Mucosa of descending colon (tissue), 3 donors: ENCODE data around the gene TRAF3. TPM values are rescaled to one million over a fixed set of nuclear protein-coding genes. Genes with fewer than 3 reads are reported as not detected.
A peak's percentile ranks its signal among the peaks of the same experiment; 100 is the strongest.
"Not testable (repeated sequence)": the region's sequence is repeated elsewhere in the genome, so short reads cannot be mapped to it uniquely, and the experiment has no call there.

Source experiments
- ATAC-seq: fragments of 200-7000 bp; cut with Tn5 transposase; one replicate; pipeline ENCODE4 v1.9.1; 2020; ENCODE audit warnings: mild to moderate bottlenecking, moderate library complexity
- DNase-seq, 3 donors: peaks; one replicate each; pipeline ENCODE4 v3.0.0-alpha.2; 2020
- H3K36me3 ChIP-seq: fragments of 200-600 bp; one replicate; pipeline ENCODE4 v1.8.0; 2021; ENCODE audit warnings: low read depth, mild to moderate bottlenecking
- H3K4me1 ChIP-seq: fragments of 200-600 bp; one replicate; pipeline ENCODE4 v1.8.0; 2021; ENCODE audit warnings: low read depth, mild to moderate bottlenecking
- H3K4me3 ChIP-seq: fragments of 200-600 bp; one replicate; pipeline ENCODE4 v1.8.0; 2021; ENCODE audit warnings: mild to moderate bottlenecking
- H3K9me3 ChIP-seq: fragments of 200-600 bp; one replicate; pipeline ENCODE4 v1.8.0; 2021; ENCODE audit warnings: mild to moderate bottlenecking
- intact Hi-C, 2 donors: fragments of 100-400 bp; cut with DNase I in 1 of 2; cut with micrococcal nuclease in 1 of 2; formaldehyde crosslinking; loops; one replicate each; pipeline versions ENCODE4 v1.11.0 to v1.11.1; 2022; cut with DNase I, micrococcal nuclease
- total RNA-seq, 3 donors: library from RNA; stranded (reverse); fragmentation: NEBNext Ultra II Directional in 2 of 3; extraction: Animal tissue kit (Norgen Biotek cat#: 25700) in 2 of 3; gene quantifications; one replicate each; pipeline versions ENCODE4 v1.2.1 to v1.2.4, GENCODE V29; 2021 to 2023
- TF ChIP-seq, protein P1 (sequence below): fragments of 200-600 bp; IDR thresholded peaks from one replicate; pipeline ENCODE4 v1.8.0; 2022; ENCODE audit warnings: antibody characterized with exemption, mild to moderate bottlenecking
- donor health status: DM: no; HTN: no; CAD: no; lungs with moderate emphysema.
- donor health status: DM: no; HTN: no; CAD: no.
- donor health status: DM: no; HTN: yes; CAD: no.

TRAF3 gene
- total RNA-seq, 3 donors from 2014 or later = 20.9 to 36.0 (median 21.3) TPM

DNA sequence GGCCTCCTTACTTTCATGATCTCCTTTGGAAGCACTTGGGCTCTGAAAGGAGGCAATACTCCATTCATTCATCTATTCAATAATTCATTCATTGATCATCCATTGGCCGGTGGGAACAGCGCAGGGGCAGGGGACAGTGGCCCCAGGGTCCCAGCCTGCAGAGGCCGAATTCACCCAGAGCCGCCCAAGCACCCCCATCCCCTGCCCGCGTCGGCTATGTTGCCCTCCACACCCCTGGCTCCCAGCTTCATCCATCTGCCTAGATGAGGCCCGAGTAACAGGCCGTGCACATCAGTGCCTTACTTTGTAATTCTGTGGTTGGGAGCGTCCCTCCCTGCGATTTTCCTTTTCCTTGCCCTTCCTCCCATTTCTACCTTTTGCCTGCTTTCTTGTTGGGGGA lies 148.4 kb downstream of the TRAF3 start:
- intact Hi-C loops = loop anchor here in 1 of 2 donors (10.0 kb wide), 1 partner anchor 151 kb away; the partner anchor contains the start of gene TRAF3
- Histone ChIP-seq H3K4me3 (no peak overlapping the region), H3K36me3 (no peaks in the 10 kb centered on the region), H3K4me1 (peaks cover 31% of the 10 kb centered on the region), H3K9me3 (no peaks in the 10 kb centered on the region)
- TF ChIP-seq, protein P1, sequence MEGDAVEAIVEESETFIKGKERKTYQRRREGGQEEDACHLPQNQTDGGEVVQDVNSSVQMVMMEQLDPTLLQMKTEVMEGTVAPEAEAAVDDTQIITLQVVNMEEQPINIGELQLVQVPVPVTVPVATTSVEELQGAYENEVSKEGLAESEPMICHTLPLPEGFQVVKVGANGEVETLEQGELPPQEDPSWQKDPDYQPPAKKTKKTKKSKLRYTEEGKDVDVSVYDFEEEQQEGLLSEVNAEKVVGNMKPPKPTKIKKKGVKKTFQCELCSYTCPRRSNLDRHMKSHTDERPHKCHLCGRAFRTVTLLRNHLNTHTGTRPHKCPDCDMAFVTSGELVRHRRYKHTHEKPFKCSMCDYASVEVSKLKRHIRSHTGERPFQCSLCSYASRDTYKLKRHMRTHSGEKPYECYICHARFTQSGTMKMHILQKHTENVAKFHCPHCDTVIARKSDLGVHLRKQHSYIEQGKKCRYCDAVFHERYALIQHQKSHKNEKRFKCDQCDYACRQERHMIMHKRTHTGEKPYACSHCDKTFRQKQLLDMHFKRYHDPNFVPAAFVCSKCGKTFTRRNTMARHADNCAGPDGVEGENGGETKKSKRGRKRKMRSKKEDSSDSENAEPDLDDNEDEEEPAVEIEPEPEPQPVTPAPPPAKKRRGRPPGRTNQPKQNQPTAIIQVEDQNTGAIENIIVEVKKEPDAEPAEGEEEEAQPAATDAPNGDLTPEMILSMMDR = no peak
- ATAC-seq = no peak
- peak in 1 of 3 donors; percentile 47 for DNase-seq

DNA sequence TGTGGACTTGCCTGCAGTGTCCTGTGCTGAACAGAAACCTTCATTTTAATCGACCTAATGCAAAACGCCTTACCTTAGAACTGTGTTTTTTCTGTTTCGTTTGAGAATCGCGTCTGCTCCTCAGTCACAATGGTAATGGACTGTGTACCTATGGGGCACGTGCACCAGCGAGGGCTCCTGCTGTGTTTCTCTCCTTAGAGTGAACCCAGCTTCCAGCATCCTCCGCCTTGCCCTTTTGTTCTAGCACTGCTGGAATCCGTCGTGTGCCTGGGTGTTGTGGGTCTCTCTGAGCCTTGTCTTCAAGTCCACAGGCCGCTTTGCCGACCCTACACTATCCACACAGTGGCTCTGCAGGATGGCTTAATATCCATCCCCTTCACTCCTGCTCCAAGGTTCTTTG lies 148.9 kb downstream of the TRAF3 start:
- ATAC-seq (no peak), DNase-seq (peak in 1 of 3 donors; percentile 26)
- no peaks in the 10 kb centered on the region for H3K9me3 ChIP-seq
- H3K4me1 ChIP-seq = peaks cover 31% of the 10 kb centered on the region
- no peaks in the 10 kb centered on the region for H3K36me3 ChIP-seq
- TF ChIP-seq, protein P1 = no peak
- no peak overlapping the region for H3K4me3 ChIP-seq
- intact Hi-C loops = loop anchor here in 1 of 2 donors (10.0 kb wide), 1 partner anchor 151 kb away; the partner anchor contains the start of gene TRAF3

- not testable (repeated sequence) for H3K36me3 ChIP-seq, ATAC-seq, H3K4me3 ChIP-seq, H3K9me3 ChIP-seq
- intact Hi-C loops = loop anchor here in 1 of 2 donors (10.0 kb wide), 1 partner anchor 152 kb away; the partner anchor contains the start of gene TRAF3
- H3K4me1 ChIP-seq = peaks cover 31% of the 10 kb centered on the region
- peak in 1 of 3 donors; percentile 33 for DNase-seq
These were observed 149.6 kb downstream of the TRAF3 start for GRCh38 chr14:102926840-102927239.

GRCh38 chr14:102927346-102927877 lies 150.2 kb downstream of the TRAF3 start:
- H3K9me3 ChIP-seq = no peaks in the 10 kb centered on the region
- TF ChIP-seq, protein P1 = no peak
- intact Hi-C loops = loop anchor here in 1 of 2 donors (10.0 kb wide), 1 partner anchor 153 kb away; the partner anchor contains the start of gene TRAF3
- ATAC-seq (peak; percentile 69), DNase-seq (peak; percentile 91 to 94 (median 93))
- H3K4me3 ChIP-seq = peak overlapping the region; percentile 16
- H3K4me1 ChIP-seq = peaks cover 31% of the 10 kb centered on the region
- no peaks in the 10 kb centered on the region for H3K36me3 ChIP-seq

DNA sequence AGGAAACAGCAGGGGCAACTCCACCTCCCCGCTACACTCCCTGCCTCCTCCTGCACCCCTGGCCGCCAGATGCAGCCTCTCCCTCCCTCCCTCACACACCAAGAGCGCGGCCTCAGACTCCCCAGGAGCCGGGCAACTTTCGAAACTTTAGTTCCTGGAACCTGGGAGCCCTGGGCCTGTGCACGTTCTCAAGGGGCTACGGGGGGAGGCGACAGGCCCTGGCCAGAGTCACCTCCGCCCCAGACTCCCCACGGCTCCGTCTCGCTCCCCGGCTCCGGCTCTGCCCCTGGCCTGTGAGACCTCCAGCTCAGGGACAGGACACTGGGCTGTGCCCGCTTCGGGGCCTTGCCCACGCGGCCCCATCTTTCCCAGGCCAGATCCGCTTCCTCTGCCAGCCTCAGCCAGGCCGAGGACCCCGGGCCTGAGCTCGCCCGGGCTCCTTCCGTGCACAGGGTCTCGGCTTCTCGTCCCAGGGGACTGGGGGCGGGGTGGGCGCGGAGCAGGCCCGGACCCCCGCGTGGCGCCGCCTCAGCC lies 150.7 kb downstream of the TRAF3 start:
- Histone ChIP-seq H3K4me1 (peaks cover 31% of the 10 kb centered on the region), H3K36me3 (peaks cover under 1% of the 10 kb centered on the region), H3K4me3 (peak overlapping the region; percentile 16), H3K9me3 (no peaks in the 10 kb centered on the region)
- peak; percentile 47 for ATAC-seq
- intact Hi-C loops = loop anchor here in 1 of 2 donors (10.0 kb wide), 1 partner anchor 153 kb away; the partner anchor contains the start of gene TRAF3
- TF ChIP-seq, protein P1 = no peak
- DNase-seq = peak; percentile 55 to 75 (median 70)
